Neuronal stem cell (in vitro differentiated cells): ENCODE measurements around the gene PRELID3B.

ENCODE experiments used
- DNase-seq: peaks from one replicate; pipeline ENCODE4 v3.0.0-alpha.2; 2013; ENCODE audit warnings: low spot score
- H2AFZ ChIP-seq: one replicate; pipeline ENCODE4 v1.6.1; 2013; ENCODE audit warnings: mild to moderate bottlenecking, low read length, inconsistent platforms
- H2AK5ac ChIP-seq: 2 replicates; pipeline ENCODE4 v1.6.1; 2013; ENCODE audit warnings: low read depth, mild to moderate bottlenecking, inconsistent platforms, low read length, moderate library complexity, mixed read lengths
- H2BK120ac ChIP-seq: 2 replicates; pipeline ENCODE4 v1.6.1; 2013; ENCODE audit warnings: low read depth, mild to moderate bottlenecking, inconsistent platforms, low read length, moderate library complexity, mixed read lengths
- H2BK12ac ChIP-seq: one replicate; pipeline ENCODE4 v1.6.1; 2013; ENCODE audit warnings: low read length, inconsistent platforms
- H2BK15ac ChIP-seq: 2 replicates; pipeline ENCODE4 v1.6.1; 2013; ENCODE audit warnings: mild to moderate bottlenecking, low read length, inconsistent platforms, mixed read lengths
- H2BK5ac ChIP-seq: one replicate; pipeline ENCODE4 v1.6.1; 2013; ENCODE audit warnings: inconsistent platforms, mild to moderate bottlenecking, low read length, moderate library complexity
- H3K14ac ChIP-seq: one replicate; pipeline ENCODE4 v1.6.1; 2013; ENCODE audit warnings: low read length, inconsistent platforms
- H3K18ac ChIP-seq: 2 replicates; pipeline ENCODE4 v1.6.1; 2013; ENCODE audit warnings: low read length, inconsistent platforms
- H3K23ac ChIP-seq: 2 replicates; pipeline ENCODE4 v1.6.1; 2013; ENCODE audit warnings: low read depth, mild to moderate bottlenecking, mixed read lengths, low read length, inconsistent platforms; ENCODE audit not compliant: poor library complexity
- H3K27ac ChIP-seq: replicated peaks from 3 replicates; pipeline ENCODE4 v1.5.1; 2013; ENCODE audit warnings: low read length, inconsistent platforms
- H3K27me3 ChIP-seq, 3 experiments: 2 replicates each; pipeline ENCODE4 v1.6.1; 2013; ENCODE audit warnings: low read length in 3 of 3, mild to moderate bottlenecking in 2 of 3, inconsistent platforms in 1 of 3, low read depth in 1 of 3, mixed read lengths in 1 of 3, moderate library complexity in 1 of 3; ENCODE audit not compliant: control insufficient read depth in 3 of 3, insufficient read depth in 3 of 3
- H3K36me3 ChIP-seq, 2 donors: replicated peaks in 1 of 2; 2 replicates each; pipeline ENCODE4 v1.6.1; 2013; ENCODE audit warnings: low read length in 2 of 2; ENCODE audit not compliant: control insufficient read depth in 2 of 2, insufficient read depth in 2 of 2
- H3K4ac ChIP-seq: 2 replicates; pipeline ENCODE4 v1.6.1; 2013; ENCODE audit warnings: inconsistent platforms, mild to moderate bottlenecking, low read length, moderate library complexity
- H3K4me1 ChIP-seq, 2 donors: 1 replicate in 1 of 2; 2 replicates in 1 of 2; pipeline ENCODE4 v1.6.1; 2013; ENCODE audit warnings: low read length in 2 of 2, low read depth in 1 of 2; ENCODE audit not compliant: control insufficient read depth in 2 of 2, insufficient read depth in 1 of 2
- H3K4me2 ChIP-seq: one replicate; pipeline ENCODE4 v1.6.1; 2013; ENCODE audit warnings: mild to moderate bottlenecking, low read length, inconsistent platforms; ENCODE audit not compliant: insufficient read depth, poor library complexity, severe bottlenecking
- H3K4me3 ChIP-seq, 2 donors: 2 replicates each; pipeline ENCODE4 v1.5.1; 2013; ENCODE audit warnings: low read length in 2 of 2, mild to moderate bottlenecking in 2 of 2, inconsistent platforms in 1 of 2, moderate library complexity in 1 of 2
- H3K79me1 ChIP-seq: one replicate; pipeline ENCODE4 v1.6.1; 2013; ENCODE audit warnings: low read depth, mild to moderate bottlenecking, inconsistent platforms, low read length, moderate library complexity
- H3K9ac ChIP-seq: one replicate; pipeline ENCODE4 v1.6.1; 2013; ENCODE audit warnings: mild to moderate bottlenecking, low read depth, low read length, inconsistent platforms; ENCODE audit not compliant: poor library complexity
- H3K9me3 ChIP-seq, 2 donors: replicated peaks in 1 of 2; 2 replicates each; pipeline versions ENCODE3 to v1.6.1; 2013; ENCODE audit warnings: low read length in 2 of 2, mild to moderate bottlenecking in 2 of 2, inconsistent platforms in 1 of 2, low read depth in 1 of 2, mixed read lengths in 1 of 2, moderate library complexity in 1 of 2; ENCODE audit not compliant: control insufficient read depth in 2 of 2, insufficient read depth in 1 of 2
- H4K8ac ChIP-seq: one replicate; pipeline ENCODE4 v1.6.1; 2013; ENCODE audit warnings: low read depth, mild to moderate bottlenecking, inconsistent platforms, low read length, moderate library complexity
- H4K91ac ChIP-seq: one replicate; pipeline ENCODE4 v1.6.1; 2013; ENCODE audit warnings: low read length, low read depth, mild to moderate bottlenecking, inconsistent platforms; ENCODE audit not compliant: poor library complexity
- WGBS, 2 donors: extraction: QIAGEN DNeasy Blood & Tissue Kit; methylation state at CpG; one replicate each; pipeline ENCODE4 v1.1.7; 2013; ENCODE audit warnings: missing lambda C conversion rate in 2 of 2, mixed read lengths in 1 of 2; ENCODE audit not compliant: insufficient read length in 2 of 2, insufficient replicate concordance in 1 of 2; ENCODE audit errors: extremely low coverage in 2 of 2; 5-methylcytosine and 5-hydroxymethylcytosine counted together

The PRELID3B gene

GRCh38 chr20:59015812-59016711 is 26.5 kb downstream of the PRELID3B start:
- Histone ChIP-seq H3K18ac (no peak overlapping the region), H3K9me3 (no peaks in the 10 kb centered on the region), H4K91ac (peak overlapping the region; percentile 61), H3K36me3 (no peaks in the 10 kb centered on the region), H3K4ac (no peak overlapping the region), H3K23ac (no peak overlapping the region), H2BK12ac (no peak overlapping the region), H4K8ac (no peak overlapping the region), H3K9ac (no peak overlapping the region), H3K79me1 (peaks cover 2% of the 10 kb centered on the region), H3K4me1 (peaks cover 1 to 4% of the 10 kb centered on the region in 2 donors), H2BK15ac (no peak overlapping the region), H2AFZ (no peak overlapping the region), H3K14ac (no peak overlapping the region), H3K27me3 (no peaks in the 10 kb centered on the region), H3K4me2 (no peak overlapping the region), H2AK5ac (no peak overlapping the region), H3K27ac (no peak overlapping the region), H3K4me3 (no peak overlapping the region), H2BK5ac (no peak overlapping the region), H2BK120ac (no peak overlapping the region)
- no peak for DNase-seq
- WGBS, 2 donors, result no CpG with 5 or more reads among the region's 16 CpGs

- Histone ChIP-seq H2AK5ac (no peak overlapping the region), H4K8ac (no peak overlapping the region), H3K23ac (no peak overlapping the region), H3K4me3 (no peak overlapping the region), H3K9me3 (no peaks in the 10 kb centered on the region), H2BK120ac (no peak overlapping the region), H2BK12ac (no peak overlapping the region), H3K4me1 (peaks cover 4 to 11% of the 10 kb centered on the region in 2 donors), H2BK15ac (no peak overlapping the region), H3K27me3 (no peaks in the 10 kb centered on the region), H2AFZ (no peak overlapping the region), H3K27ac (no peak overlapping the region), H3K4ac (no peak overlapping the region), H3K9ac (no peak overlapping the region), H3K4me2 (no peak overlapping the region), H2BK5ac (no peak overlapping the region), H3K36me3 (no peaks in the 10 kb centered on the region), H3K14ac (no peak overlapping the region), H3K18ac (no peak overlapping the region), H3K79me1 (peaks cover 2% of the 10 kb centered on the region), H4K91ac (no peak overlapping the region)
- no CpG with 5 or more reads among the region's 16 CpGs for WGBS, 2 donors
- no peak for DNase-seq
Measured at GRCh38 chr20:59015411-59015810, 27.2 kb downstream of the PRELID3B start.

- Histone ChIP-seq H3K27me3 (no peaks in the 10 kb centered on the region), H3K14ac (no peak overlapping the region), H2AK5ac (no peak overlapping the region), H3K27ac (no peak overlapping the region), H2AFZ (no peak overlapping the region), H3K4me3 (no peak overlapping the region), H3K23ac (peak overlapping the region; percentile 66), H3K9me3 (no peaks in the 10 kb centered on the region), H4K8ac (no peak overlapping the region), H2BK12ac (no peak overlapping the region), H3K79me1 (peaks cover 2% of the 10 kb centered on the region), H3K18ac (peak overlapping the region; percentile 61), H4K91ac (no peak overlapping the region), H3K4me1 (peaks cover 4 to 12% of the 10 kb centered on the region in 2 donors), H2BK120ac (no peak overlapping the region), H2BK15ac (no peak overlapping the region), H3K9ac (peak overlapping the region; percentile 9), H2BK5ac (no peak overlapping the region), H3K4me2 (no peak overlapping the region), H3K4ac (peak overlapping the region; percentile 10), H3K36me3 (no peaks in the 10 kb centered on the region)
- no peak for DNase-seq
- no CpG with 5 or more reads among the region's 17 CpGs for WGBS, 2 donors
Measured at GRCh38 chr20:59014680-59015389, 27.8 kb downstream of the PRELID3B start.

- H2BK12ac ChIP-seq, result no peak overlapping the region
- no peak overlapping the region for H3K18ac ChIP-seq
- no peak overlapping the region for H2BK5ac ChIP-seq
- no peak overlapping the region for H4K91ac ChIP-seq
- no peak overlapping the region for H3K4ac ChIP-seq
- H3K9me3 ChIP-seq, result no peaks in the 10 kb centered on the region
- H3K14ac ChIP-seq, result no peak overlapping the region
- no peak overlapping the region for H2AFZ ChIP-seq
- no peak for DNase-seq
- peak overlapping the region; percentile 24 for H3K9ac ChIP-seq
- no peak overlapping the region for H4K8ac ChIP-seq
- peaks cover 2% of the 10 kb centered on the region for H3K79me1 ChIP-seq
- H3K36me3 ChIP-seq, result no peaks in the 10 kb centered on the region
- H3K27me3 ChIP-seq, result no peaks in the 10 kb centered on the region
- no CpG with 5 or more reads among the region's 13 CpGs for WGBS, 2 donors
- H2AK5ac ChIP-seq, result no peak overlapping the region
- H2BK120ac ChIP-seq, result no peak overlapping the region
- peak overlapping the region; percentile 25 for H3K23ac ChIP-seq
- H3K4me1 ChIP-seq, result peaks cover 4 to 12% of the 10 kb centered on the region in 2 donors
- H3K4me2 ChIP-seq, result no peak overlapping the region
- H3K27ac ChIP-seq, result no peak overlapping the region
- no peak overlapping the region for H2BK15ac ChIP-seq
- H3K4me3 ChIP-seq, result no peak overlapping the region
Measured at GRCh38 chr20:59013959-59014608, 28.5 kb downstream of the PRELID3B start.
